K562 (cell line): ENCODE data around the gene GYPA.
"Not testable (repeated sequence)": the region's sequence is repeated elsewhere in the genome, so short reads cannot be mapped to it uniquely, and the experiment has no call there.

Experiments
- ARID1B ChIP-seq: fragments of 450-650 bp; IDR thresholded peaks from 2 replicates; pipeline ENCODE4 v1.6.1; 2016; ENCODE audit warnings: antibody characterized with exemption, mild to moderate bottlenecking, inconsistent platforms
- CREB1 ChIP-seq, 2 experiments: sonication (generic) in 1 of 2; formaldehyde crosslinking in 1 of 2; IDR thresholded peaks; 2 replicates each; pipeline versions ENCODE4 v1.6.1 to v1.8.0; 2012 to 2022; ENCODE audit warnings: inconsistent platforms in 1 of 2, mild to moderate bottlenecking in 1 of 2, missing genetic modification reagents in 1 of 2, moderate library complexity in 1 of 2
- EP300 ChIP-seq: IDR thresholded peaks from 2 replicates; pipeline ENCODE4 v1.6.1; 2012; ENCODE audit warnings: low read length, improper control_type of control experiment
- GATAD2A ChIP-seq: fragments of 450-650 bp; IDR thresholded peaks from 2 replicates; pipeline ENCODE4 v1.6.1; 2017
- HNRNPK ChIP-seq: fragments of 200-400 bp; formaldehyde crosslinking; IDR thresholded peaks from one replicate; pipeline ENCODE4 v1.6.1; 2018; ENCODE audit warnings: mild to moderate bottlenecking, low read depth, low read length; ENCODE audit not compliant: poor library complexity, severe bottlenecking
- MAZ ChIP-seq, 2 experiments: fragments of 450-650 bp in 1 of 2; sonication (generic) in 1 of 2; formaldehyde crosslinking; IDR thresholded peaks in 1 of 2; conservative IDR thresholded peaks in 1 of 2; 2 replicates each; pipeline versions ENCODE4 v1.4.0 to v1.5.0; 2020; ENCODE audit warnings: mild to moderate bottlenecking in 1 of 2, missing genetic modification reagents in 1 of 2
- NKRF ChIP-seq: fragments of 450-650 bp; IDR thresholded peaks from 2 replicates; pipeline ENCODE4 v1.6.1; 2016; ENCODE audit warnings: borderline replicate concordance
- ZNF511 ChIP-seq: sonication (generic); formaldehyde crosslinking; IDR thresholded peaks from 2 replicates; pipeline ENCODE4 v1.8.0; 2022; ENCODE audit warnings: mild to moderate bottlenecking, missing genetic modification reagents

DNA sequence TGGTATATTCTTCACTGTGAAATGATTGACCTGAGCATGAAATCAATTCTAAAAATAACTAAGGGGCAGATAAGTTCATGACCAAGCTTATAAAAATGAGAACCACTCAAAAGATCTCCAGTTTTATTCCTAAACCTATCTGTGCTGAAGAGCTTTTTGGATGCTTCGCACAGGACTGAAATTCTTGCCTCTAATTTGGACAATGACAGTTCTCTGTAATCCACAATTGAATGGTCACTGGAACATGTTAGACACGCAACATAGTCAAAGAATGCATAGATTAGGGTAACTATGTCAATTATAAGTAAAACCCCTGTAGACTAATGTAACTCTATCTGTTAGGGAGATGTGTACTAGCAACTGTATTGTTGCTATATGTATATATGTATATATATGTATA, 42.7 kb downstream of the GYPA start:
- TF ChIP-seq ZNF511 (CRISPR knock-in tag); GATAD2A; NKRF; EP300; ARID1B; MAZ (CRISPR knock-in tag; conservative IDR thresholded peaks at IDR 0.05 in 1 of 2, IDR thresholded peaks at IDR 0.05 in 1 of 2); CREB1 (IDR thresholded peaks at IDR 0.05); CREB1 (CRISPR knock-in tag; IDR thresholded peaks at IDR 0.05); HNRNPK: not testable (repeated sequence)
